ENCODE results near the gene MC5R. TPM values are rescaled to one million over a fixed set of nuclear protein-coding genes. Genes with fewer than 3 reads are reported as not detected.

The MC5R gene
- total RNA-seq = 0.47 TPM

GRCh38 chr18:13823707-13824395, at the start of gene MC5R:
Gene MC5R, plus strand, starts transcription at chr18:13824149. Its CDS starts 1,617 bp downstream, at chr18:13825766.

Other genes with a start within 250 kb of the MC5R start
- 27.3 TPM for gene FAM210A, start 97.6 kb upstream of the MC5R start, total RNA-seq
- 40.0 TPM for gene RNMT, start 97.5 kb upstream of the MC5R start, total RNA-seq
- not detected for gene MC2R, start 91.4 kb downstream of the MC5R start, total RNA-seq

Measured in metanephros (tissue), 1 donor.